HG03457 (cell line): ENCODE measurements around the gene OXCT1.
"Not testable (repeated sequence)": the region's sequence is repeated elsewhere in the genome, so short reads cannot be mapped to it uniquely, and the experiment has no call there.

Source experiments
- ATAC-seq: cut with Tn5 transposase; IDR thresholded peaks from one replicate; pipeline ENCODE4 v1.9.1; 2021; ENCODE audit warnings: moderate number of reproducible peaks; ENCODE audit not compliant: unreplicated experiment

OXCT1 gene

GRCh38 chr5:41831155-41831554 is 39.1 kb downstream of the OXCT1 start:
- ATAC-seq, result peak; percentile 63

GRCh38 chr5:41827792-41828191 is 42.4 kb downstream of the OXCT1 start:
- no peak for ATAC-seq

GRCh38 chr5:41822036-41822435 is 48.2 kb downstream of the OXCT1 start:
- no peak for ATAC-seq

- ATAC-seq, result no peak
These were observed 49.2 kb downstream of the OXCT1 start for GRCh38 chr5:41821051-41821450.

- no peak for ATAC-seq
These were observed 50.1 kb downstream of the OXCT1 start for GRCh38 chr5:41820150-41820549.

GRCh38 chr5:41817625-41818301 is 52.5 kb downstream of the OXCT1 start:
- no peak for ATAC-seq

- ATAC-seq, result no peak
These were observed 54.5 kb downstream of the OXCT1 start for GRCh38 chr5:41815663-41816229.

GRCh38 chr5:41815261-41815660 is 55.0 kb downstream of the OXCT1 start:
- no peak for ATAC-seq

- not testable (repeated sequence) for ATAC-seq
These were observed 55.9 kb downstream of the OXCT1 start for GRCh38 chr5:41814306-41814705.

GRCh38 chr5:41812156-41812555 is 58.1 kb downstream of the OXCT1 start:
- ATAC-seq, result no peak

GRCh38 chr5:41809128-41809527 is 61.1 kb downstream of the OXCT1 start:
- no peak for ATAC-seq

- ATAC-seq, result no peak
These were observed 61.9 kb downstream of the OXCT1 start for GRCh38 chr5:41808294-41808693.

- ATAC-seq, result no peak
These were observed 72.6 kb downstream of the OXCT1 start for GRCh38 chr5:41797662-41798061.

GRCh38 chr5:41796061-41796460 is 74.2 kb downstream of the OXCT1 start:
- ATAC-seq, result no peak

- no peak for ATAC-seq
These were observed 75.1 kb downstream of the OXCT1 start for GRCh38 chr5:41795125-41795524.

GRCh38 chr5:41794471-41794870 is 75.8 kb downstream of the OXCT1 start:
- no peak for ATAC-seq

GRCh38 chr5:41793141-41793770 is 77.0 kb downstream of the OXCT1 start:
- ATAC-seq, result no peak

GRCh38 chr5:41790038-41790776 is 80.0 kb downstream of the OXCT1 start:
- ATAC-seq, result no peak

- no peak for ATAC-seq
These were observed 80.8 kb downstream of the OXCT1 start for GRCh38 chr5:41789434-41789833.

- no peak for ATAC-seq
These were observed 81.3 kb downstream of the OXCT1 start for GRCh38 chr5:41788941-41789368.

- no peak for ATAC-seq
These were observed 83.0 kb downstream of the OXCT1 start for GRCh38 chr5:41787265-41787664.

- ATAC-seq, result no peak
These were observed 85.2 kb downstream of the OXCT1 start for GRCh38 chr5:41785061-41785460.
